NCI-H187 (cell line): ENCODE measurements around the gene SLC22A16.
"Not testable (repeated sequence)": the region's sequence is repeated elsewhere in the genome, so short reads cannot be mapped to it uniquely, and the experiment has no call there.

Experiments used
- DNase-seq, 2 experiments: peaks; one replicate each; lab custom pipeline; 2025; lab: John Stamatoyannopoulos, UW

Gene SLC22A16

DNA sequence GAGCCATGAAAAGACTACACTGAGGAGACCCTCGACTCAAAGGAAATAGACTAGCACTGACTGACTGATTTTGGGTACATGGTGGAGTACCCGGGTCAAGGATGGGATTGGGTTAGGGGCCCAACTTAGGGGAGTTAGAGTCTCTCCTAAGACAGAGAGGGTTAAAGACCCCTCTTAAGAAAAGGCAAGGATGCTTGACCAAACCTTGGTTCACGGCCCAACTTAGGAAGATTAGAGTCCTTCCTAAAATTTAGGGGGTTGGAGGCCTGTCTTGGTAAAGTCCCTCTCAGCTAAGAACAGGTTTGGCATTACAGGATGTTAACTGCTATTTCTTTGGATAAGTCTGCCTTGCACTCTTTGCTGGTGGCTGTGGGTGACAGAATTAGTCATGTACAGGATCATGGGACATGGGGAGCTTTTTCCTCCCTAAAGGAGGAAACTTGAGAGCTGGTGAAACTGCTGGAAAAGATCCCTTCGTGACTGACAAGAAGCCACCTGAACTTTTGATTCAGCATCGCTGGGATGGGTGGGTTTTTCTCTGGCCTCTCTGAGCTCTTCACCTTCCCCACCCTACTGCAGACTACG, 12.3 kb upstream of the SLC22A16 start:
- DNase-seq: no peak

DNA sequence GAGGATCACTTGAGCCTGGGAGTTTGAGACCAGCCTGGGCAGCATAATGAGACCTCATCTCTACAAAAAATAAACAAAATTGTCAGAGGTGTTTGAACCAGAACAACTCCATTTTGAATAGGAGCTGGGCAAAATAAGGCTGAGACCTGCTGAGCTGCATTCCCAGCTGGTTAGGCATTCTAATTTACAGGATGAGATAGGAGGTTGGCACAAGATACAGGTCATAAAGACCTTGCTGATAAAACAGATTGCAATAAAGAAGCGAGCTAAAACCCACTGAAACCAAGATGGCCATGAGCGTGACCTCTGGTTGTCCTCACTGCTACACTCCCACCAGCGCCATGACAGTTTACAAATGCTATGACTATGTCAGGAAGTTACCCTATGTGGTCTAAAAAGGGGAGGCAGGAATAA, 11.6 kb upstream of the SLC22A16 start:
- DNase-seq: not testable (repeated sequence)

DNA sequence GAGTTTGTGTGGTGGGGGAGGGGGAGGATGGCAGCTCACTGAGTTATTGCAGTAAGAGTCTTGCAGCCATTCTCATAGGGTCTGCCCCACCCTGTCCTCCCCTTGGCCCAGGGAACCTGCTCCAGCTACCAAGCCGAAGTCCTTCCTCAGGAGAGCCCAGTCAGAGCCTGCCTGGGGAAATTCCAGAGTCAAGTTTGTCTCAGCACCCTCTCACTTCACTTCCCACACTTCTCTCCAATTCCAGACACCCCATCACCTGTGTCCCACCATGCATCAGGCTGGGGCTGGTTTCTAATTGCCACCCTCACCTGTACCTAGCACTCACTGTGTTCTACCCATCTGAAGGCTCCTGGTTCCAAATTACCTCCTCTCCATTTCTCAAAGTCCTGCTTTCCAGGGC, 10.3 kb upstream of the SLC22A16 start:
- DNase-seq: no peak

DNA sequence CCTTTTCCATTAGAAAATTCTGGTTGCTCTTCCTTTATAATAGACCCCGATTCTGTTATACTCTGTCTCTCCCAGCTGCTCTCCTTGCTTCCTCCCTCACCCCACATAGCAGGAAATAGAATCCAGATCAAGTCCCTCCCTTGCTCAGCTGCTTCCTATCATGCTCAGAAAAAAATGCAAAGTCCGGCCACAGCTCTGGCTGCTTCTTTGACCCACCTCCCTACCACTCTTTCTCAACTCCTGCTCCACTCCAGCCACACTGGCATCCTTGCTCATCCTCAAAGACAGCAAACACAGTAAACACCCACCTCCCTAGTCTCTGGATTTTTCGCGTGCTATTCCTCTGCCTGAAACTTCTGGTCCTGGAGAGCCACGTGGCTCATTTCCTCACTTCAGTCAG, 9.1 kb upstream of the SLC22A16 start:
- DNase-seq: no peak

DNA sequence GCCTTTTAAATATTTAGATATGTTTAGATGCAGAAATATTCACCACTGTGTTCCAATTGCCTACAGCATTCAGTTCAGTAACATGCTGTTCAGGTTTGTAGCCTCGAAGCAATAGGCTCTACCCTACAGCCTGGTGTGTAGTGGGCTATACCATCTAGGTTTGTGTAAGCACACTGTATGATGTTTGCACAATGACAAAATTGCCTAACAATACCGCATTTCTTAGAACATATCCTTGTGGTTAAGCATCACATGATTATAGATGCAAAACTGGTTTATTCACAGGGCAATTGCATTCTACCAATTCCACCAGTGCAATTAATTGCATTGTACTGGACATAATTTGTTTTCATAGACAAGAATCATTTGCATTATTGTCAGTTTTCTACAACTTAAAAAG, 7.9 kb upstream of the SLC22A16 start:
- no peak for DNase-seq

DNA sequence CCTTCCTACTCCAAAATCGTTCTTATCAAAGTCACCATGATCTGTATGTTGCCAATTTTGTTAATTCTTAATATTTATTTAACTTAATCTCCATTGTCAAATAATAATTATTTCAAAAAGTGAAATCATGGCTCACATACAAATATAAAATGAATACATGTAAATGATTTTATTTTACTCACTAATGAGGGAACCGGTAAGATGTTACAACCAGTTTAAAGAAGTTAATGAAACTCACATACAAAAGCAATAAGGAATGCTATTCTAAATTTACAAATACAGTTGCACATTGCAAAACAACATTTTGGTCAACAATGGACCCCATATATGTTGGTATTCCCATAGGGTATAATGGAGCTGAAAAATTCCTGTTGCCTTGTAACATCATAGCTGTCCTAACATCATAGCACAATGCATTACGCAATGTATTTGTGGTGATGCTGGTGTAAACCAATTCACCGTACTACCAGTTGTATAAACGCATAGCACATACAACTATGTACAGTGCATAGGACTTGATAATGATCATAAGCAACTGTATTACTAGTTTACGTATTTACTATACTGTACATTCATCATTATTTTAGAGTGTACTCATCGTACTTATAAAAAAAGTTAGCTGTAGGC, 6.5 kb upstream of the SLC22A16 start:
- no peak for DNase-seq

DNA sequence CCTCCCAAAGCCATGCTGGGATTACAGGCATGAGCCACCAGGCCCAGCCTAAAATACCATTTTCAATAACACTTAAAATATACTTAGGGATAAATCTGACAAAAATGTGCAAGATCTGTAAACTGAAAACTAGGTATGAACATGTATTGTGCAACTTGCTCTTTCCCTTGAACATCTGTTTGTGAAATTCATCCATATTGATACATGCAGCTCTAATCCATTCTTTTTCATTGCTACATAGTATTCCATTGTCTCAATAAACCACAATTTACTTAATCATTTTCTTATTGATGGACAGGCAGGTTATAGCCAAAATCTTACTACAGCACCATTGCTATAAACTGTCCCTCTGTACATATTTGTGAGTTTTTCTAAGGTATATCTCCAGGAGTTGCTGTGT, 4.7 kb upstream of the SLC22A16 start:
- no peak for DNase-seq

DNA sequence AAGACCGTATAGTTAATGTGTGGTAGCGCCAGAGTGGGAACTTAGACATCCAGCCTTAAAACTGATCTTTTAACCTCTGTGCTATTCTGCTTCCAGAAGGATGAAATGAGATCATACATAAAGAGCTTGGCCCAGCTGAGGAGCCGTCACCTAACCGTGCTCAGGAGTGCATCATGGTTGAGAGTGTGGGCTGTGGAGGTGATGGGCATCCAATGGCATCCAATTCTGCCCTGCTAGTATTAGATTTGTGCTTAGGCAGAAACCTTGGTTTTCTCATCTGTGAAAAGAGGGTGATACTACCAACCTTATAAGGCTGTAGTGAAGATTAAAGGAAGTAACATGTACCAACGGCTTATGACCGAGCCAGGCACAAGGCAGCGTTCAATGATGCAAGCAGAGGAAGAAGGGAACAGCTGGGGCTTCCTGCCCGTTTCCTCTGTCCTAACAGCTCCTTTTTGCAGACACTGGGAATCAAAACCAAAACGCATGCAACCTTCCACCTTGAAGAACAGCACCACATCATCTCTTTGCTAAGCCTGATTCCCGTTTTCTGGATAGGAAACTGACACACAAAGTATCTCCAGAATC, 1.3 kb downstream of the SLC22A16 start:
- DNase-seq: no peak

DNA sequence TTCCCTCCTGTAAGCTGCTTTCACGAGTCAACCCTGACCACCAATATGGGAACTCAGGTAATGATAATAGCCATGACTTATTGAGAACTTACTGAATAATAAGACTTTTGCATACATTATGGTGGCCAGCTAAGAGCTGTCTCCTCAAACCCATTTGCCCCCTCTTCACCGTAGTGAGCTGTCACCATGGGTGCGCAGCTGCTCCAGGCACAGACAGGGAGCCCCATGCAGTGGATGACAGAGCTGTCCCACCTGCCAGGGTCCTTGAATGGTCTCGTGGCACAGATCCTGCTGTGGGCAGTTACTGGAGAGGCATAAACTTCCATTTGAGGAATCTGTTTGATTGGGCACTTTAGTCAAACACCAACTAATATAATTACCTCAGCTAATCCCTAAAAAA, 1.9 kb downstream of the SLC22A16 start:
- DNase-seq: no peak

DNA sequence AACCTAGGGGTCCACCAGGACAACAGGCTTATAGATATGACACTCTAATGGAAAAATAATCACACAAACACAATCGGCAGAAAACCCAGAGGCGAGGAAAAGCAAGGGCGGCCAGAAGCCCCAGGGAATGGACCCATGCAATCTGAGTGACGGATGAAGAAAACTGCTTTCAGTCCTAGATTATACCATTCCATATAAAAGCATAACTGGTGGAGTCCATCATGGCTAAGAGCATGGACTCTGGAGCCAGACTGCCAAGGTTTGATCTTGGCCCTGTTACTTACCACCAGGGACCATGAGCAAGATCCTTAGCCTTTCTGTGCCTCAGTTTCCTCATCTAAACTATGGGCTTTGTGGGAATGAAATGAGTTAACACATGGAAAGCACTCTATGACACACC, 3.7 kb downstream of the SLC22A16 start:
- DNase-seq: no peak

DNA sequence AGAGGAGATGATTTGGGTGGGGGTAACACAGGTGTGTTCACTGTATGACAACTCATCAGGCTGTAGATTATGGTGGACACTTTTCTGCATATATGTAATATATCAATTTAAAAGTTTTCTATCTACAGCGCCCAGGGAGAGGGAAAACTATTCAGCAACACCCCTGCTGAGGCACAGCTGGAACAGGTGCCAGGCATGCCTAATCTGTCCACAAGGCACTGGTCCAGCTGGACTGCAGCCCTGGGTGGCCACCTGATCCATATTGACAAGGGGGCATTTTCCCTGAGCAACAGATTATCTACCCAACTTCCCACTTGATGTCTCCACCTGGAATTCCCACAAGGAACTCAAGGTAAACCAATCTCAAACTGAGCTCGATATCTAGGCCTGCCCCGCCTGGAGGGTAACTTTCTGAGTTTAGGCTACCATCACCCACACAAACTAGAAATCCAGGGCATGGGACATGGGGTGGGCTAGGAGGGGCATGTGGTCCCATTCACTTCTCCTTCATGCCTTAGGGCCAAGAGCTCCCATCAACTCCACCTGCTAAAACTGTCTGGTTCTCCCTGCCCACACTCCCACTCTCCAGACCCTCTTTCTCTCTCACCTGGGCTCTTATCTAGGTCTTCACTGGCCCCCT, 4.6 kb downstream of the SLC22A16 start:
- no peak for DNase-seq

DNA sequence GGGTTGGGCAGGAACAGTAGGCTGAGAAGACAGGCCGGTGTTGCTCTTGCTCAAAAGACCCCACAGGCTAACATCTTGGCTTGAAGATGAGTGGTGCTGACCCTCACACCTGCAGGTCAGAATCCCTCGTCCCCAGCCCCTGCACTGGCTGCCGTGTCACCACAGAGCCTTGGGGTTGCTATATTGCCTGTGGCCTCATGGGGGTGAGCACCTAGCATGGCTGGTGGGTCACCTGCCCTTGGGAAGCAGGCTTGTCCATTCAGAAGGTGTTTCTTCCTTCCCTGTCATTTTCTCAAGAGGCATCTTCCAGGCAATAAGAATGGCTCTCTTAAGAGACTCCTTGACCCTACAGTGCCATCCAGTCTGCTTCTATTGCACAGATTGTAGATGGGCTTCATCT, 7.7 kb downstream of the SLC22A16 start:
- no peak for DNase-seq

DNA sequence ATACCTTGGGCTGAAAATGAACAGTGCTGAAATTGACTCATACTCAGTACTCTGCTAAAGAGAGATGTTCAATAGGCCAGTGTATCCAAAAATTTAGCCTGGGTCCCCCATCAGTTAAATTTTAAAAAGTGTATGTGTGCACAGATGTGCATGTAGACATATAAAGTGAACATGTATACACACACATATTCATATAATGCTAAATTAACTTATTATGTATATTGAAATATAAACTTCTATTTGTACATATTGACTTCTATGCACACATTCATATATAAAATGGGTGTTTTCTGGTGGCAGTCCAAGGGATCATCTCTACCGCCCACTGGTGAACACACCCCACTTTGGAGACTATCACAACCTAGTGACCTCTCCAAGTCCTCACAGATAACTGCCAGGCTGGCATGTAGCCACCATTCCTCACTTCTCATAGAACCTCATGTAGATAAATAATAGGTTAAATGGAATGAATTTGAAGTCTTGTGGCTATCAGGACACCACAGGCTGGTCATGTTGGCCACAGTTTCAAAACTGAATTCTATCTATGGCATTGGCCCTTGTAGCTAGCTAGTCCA, 8.8 kb downstream of the SLC22A16 start:
- DNase-seq: no peak

DNA sequence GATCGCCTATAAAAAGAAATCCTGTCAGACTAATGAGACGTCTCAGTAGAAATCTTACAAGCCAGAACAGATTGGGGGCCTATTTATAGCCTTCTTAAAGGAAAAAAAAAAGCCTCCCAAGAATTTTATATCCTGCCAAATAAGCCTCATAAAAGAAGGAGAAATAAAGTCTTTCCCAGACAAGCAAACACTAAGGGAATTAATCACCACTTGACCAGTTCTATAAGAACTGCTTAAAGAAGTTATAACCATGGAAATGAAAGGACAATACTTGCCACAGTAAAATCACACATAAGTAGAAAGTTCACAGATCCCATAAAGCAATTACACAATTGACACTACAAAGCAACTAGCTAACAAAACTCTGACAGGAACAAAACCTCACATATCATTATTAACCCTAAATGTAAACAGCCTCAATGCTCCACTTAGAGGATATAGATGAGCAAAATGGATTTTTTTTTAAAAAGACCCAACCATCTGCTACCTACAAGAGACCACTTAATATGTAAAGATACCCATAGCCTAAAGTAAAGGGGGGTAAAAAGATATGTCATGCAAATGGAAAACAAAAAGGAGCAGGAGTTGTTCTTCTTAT, 13.4 kb downstream of the SLC22A16 start:
- no peak for DNase-seq

DNA sequence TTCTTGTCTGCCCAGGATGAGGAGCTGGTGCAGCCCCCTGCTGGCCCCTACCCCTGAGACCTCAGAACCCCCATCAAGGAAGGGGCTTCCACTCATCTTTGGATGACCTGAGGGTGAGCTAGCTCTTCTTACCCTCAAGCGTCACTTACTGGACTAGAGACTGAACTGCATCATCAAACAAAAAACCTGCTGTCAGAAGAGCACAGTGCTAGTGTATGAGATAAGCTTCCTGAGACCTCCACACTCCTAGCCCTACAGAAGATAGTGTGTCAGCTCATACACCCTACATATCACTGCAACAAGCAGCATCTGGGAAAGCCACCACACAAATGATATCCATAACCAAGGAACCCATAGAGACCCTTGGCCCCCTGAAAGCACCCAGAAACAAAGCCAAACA, 15.0 kb downstream of the SLC22A16 start:
- no peak for DNase-seq

DNA sequence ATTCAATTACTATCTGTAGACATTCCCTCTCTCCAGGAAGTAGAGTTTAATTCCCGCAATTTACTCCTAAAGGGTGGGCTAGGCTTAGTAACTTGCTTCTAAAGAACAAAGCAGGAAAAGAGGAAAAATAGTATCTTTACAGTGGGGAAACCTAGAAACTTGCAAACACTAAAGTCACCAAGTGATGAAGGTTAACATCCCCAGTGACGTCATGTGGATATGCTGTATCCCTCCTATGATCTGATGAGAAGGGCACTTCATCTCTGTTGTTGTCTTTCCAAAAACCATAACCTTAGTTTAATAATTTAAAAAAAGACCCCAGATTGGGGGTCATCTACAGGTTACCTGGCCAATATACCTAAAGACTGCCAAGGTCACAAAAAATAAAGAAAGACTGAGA, 17.3 kb downstream of the SLC22A16 start:
- DNase-seq: no peak

DNA sequence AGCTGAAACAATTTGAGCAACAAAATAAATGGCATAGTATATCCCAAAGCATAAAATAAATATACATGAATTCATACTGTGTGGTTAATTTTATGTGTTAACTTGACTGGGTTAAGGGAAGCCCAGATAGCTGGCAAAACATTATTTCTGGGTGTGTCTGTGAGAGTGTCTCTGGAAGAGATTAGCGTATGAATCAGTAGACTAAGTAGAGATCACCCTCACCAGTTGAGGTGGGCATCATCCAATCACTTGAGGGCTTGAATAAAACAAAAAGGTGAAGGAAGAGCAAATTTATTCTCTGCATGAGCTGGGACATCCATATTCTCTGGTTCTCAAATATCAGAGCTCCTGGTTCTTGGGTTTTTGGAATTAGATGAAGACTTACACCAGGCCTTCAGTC, 17.9 kb downstream of the SLC22A16 start:
- DNase-seq: no peak

DNA sequence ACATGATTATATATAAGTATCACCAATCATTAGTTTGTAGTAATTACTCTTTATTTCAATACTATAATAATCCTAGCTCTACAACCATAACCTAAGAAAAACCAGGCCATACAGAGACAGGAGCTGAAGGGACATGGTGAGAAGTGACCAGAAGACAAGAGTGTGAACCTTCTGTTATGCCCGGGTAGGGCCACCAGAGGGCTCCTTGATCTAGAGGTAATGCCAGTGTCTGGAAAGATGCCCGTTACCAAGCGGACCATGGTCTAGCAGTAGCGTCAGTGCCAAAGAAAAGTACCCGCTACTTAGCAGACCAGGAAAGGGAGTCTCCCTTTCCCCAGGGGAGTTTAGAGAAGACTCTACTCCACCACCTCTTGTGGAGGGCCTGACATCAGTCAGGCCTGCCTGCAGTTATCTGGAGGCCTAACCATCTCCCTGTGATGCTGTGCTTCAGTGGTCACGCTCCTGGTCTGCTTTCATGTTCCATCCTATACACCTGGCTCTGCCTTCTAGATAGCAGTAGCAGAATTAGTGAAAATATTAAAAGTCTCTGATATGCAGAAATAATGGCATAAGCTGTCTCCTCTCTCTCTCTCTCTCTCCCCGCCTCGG, 18.7 kb downstream of the SLC22A16 start:
- DNase-seq: not testable (repeated sequence)

DNA sequence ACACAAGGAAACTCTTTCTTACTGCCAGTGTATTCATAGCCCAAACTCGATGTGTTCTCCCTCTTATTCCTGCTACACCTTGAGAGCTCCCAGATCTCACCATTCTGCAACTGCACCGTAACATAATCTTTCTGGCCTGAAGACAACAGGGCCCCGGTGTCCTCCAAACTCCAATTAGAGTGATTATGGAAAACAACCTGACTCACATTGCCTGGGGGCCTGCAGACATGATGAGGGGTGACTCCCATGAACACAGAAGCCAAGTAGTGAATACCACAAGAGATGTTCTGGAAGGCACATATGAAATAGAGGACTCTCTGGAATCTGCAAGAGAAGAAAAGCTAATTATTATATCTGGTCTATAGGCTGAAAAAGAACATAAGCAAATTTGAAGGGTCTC, 19.7 kb downstream of the SLC22A16 start:
- no peak for DNase-seq

DNA sequence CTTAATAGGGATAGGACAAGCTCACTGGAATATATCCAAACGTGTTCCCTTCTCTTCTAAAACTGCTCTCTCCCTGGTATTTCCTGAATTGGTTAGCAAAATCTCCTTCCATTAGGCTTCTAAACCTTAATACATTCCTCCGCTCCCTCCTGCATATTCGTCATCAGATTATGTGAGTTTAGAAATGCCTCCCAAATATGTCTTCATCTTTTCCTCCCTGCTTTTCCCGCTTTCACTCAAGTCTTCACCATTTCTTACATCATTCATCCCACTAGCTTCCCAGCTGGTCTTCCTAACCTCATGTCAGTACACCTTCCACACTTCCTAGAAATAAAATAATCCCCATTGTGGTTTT, 26.9 kb downstream of the SLC22A16 start:
- DNase-seq: no peak

DNA sequence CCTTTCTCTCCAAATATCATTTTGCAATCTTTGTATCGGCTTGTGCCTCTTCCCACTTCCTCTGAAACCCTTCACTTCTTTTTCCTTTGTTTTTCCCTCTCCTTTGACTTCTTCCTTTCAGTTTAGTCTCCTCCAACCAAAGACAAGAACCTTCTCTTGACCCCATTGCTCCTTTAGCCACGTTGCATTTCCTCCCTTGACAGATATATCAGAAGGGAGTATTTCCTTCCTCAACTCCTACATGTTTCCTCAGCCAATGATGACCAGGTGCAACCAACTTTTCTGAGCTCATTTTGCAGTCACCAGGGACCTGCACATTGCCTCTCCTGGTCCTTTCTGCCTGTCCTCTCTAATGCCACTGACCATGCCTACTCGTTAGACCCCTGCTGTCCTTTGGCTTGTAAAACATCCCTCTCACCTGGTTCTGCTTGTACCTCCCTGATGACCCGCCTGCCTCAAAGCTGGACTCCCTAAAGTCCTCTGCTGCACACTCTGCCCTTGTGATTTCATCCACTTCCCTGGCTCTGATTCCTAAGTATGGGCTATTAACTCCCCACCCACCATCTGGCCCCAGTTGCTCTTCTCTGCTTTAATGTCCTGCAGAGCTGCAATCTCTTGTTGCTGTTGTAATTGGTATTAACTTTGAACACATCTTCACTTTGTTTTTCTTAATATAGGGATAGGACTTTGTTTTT, 27.4 kb downstream of the SLC22A16 start:
- DNase-seq: no peak

DNA sequence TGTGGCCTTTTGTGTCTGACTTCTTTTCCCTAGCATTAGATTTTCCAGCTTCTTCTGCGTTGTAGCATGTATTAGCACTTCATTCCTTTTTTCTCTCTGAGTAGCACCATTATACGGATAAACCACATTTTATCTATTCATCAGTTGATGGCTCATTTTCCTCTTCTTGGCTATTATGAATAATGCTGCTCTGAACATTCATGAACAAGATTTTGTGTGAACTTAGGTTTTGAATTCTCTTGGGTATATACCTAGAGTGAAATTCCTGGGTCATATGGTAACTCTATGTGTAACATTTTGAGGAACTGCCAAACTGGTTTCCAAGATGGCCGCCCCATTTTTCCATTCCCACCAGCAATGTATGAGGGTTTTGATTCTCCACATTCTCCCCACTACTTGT, 28.7 kb downstream of the SLC22A16 start:
- no peak for DNase-seq
